Left cardiac atrium (tissue), 4 donors: ENCODE data around the gene TBX20. TPM values are rescaled to one million over a fixed set of nuclear protein-coding genes. Genes with fewer than 3 reads are reported as not detected.
"Not testable (repeated sequence)": the region's sequence is repeated elsewhere in the genome, so short reads cannot be mapped to it uniquely, and the experiment has no call there.

ENCODE experiments used
- ATAC-seq, 2 donors: fragments of 200-7000 bp; cut with Tn5 transposase; one replicate each; pipeline ENCODE4 v1.9.1; 2020; ENCODE audit warnings: mild to moderate bottlenecking in 2 of 2, moderate library complexity in 2 of 2
- DNase-seq: peaks from one replicate; pipeline ENCODE4 v3.0.0-alpha.2; 2020
- intact Hi-C, 2 donors: fragments of 100-400 bp; cut with DNase I; formaldehyde crosslinking; loops; one replicate each; pipeline versions ENCODE4 v1.14.1 to v1.15.1; 2022 to 2023
- total RNA-seq, 2 donors: library from RNA; stranded (reverse); fragmentation: NEBNext Ultra II Directional; extraction: Animal tissue kit (Norgen Biotek cat#: 25700); gene quantifications; one replicate each; pipeline ENCODE4 v1.2.1, GENCODE V29; 2021
- donor health status: DM: no; HTN: yes; CAD: no.
- donor health status: DM: no; HTN: yes; CAD: no; lungs with severe emphysema.
- donor health status: DM: yes; HTN: yes; CAD: no.
- donor health status: Dilated cardiomyopathy.

The TBX20 gene
- total RNA-seq, 2 donors from 2014 or later: 109 to 126 TPM

GRCh38 chr7:35185908-35186731 is 67.8 kb downstream of the TBX20 start:
- DNase-seq: peak; percentile 77
- intact Hi-C loops: loop anchor here in 1 of 2 donors (5.0 to 10.0 kb wide), 2 partner anchors 69 to 346 kb away; partner anchors contain the start of gene TBX20
- ATAC-seq: peak; percentile 91 to 94

GRCh38 chr7:35185578-35185907 is 68.4 kb downstream of the TBX20 start:
- peak in 1 of 2 donors; percentile 37 for ATAC-seq
- intact Hi-C loops: loop anchor here in 1 of 2 donors (5.0 to 10.0 kb wide), 2 partner anchors 69 to 347 kb away; partner anchors contain the start of gene TBX20
- DNase-seq: not testable (repeated sequence)

GRCh38 chr7:35184961-35185360 is 68.9 kb downstream of the TBX20 start:
- DNase-seq: peak; percentile 41
- intact Hi-C loops: loop anchor here in 1 of 2 donors (5.0 to 10.0 kb wide), 2 partner anchors 70 to 347 kb away; partner anchors contain the start of gene TBX20
- ATAC-seq: not testable (repeated sequence)

GRCh38 chr7:35183873-35184503 is 69.9 kb downstream of the TBX20 start:
- not testable (repeated sequence) for ATAC-seq, DNase-seq
- intact Hi-C loops: loop anchor here in 1 of 2 donors (10.0 kb wide), 1 partner anchor 71 kb away; the partner anchor contains the start of gene TBX20

GRCh38 chr7:35180665-35181064 is 73.2 kb downstream of the TBX20 start:
- DNase-seq, ATAC-seq: not testable (repeated sequence)
- intact Hi-C loops: loop anchor here in 1 of 2 donors (10.0 kb wide), 1 partner anchor 74 kb away; the partner anchor contains the start of gene TBX20

GRCh38 chr7:35173176-35173575 is 80.7 kb downstream of the TBX20 start:
- ATAC-seq, DNase-seq, intact Hi-C loops: not testable (repeated sequence)

- DNase-seq, intact Hi-C loops, ATAC-seq: not testable (repeated sequence)
These were observed 81.8 kb downstream of the TBX20 start for GRCh38 chr7:35172131-35172530.

GRCh38 chr7:35167658-35168057 is 86.2 kb downstream of the TBX20 start:
- ATAC-seq, intact Hi-C loops, DNase-seq: not testable (repeated sequence)

GRCh38 chr7:35167158-35167557 is 86.7 kb downstream of the TBX20 start:
- DNase-seq, ATAC-seq, intact Hi-C loops: not testable (repeated sequence)

GRCh38 chr7:35161059-35161740 is 92.7 kb downstream of the TBX20 start:
- ATAC-seq, DNase-seq, intact Hi-C loops: not testable (repeated sequence)

Other genes with a start within 250 kb of the TBX20 start
- 10 to 100 TPM; 24.8 to 25.9 TPM for gene DPY19L1, start 216.6 kb downstream of the TBX20 start, total RNA-seq